Measurements from ENCODE around the gene ACSL5.

- TF ChIP-seq CTCF (conservative IDR thresholded peaks at IDR 0.05; ENCODE audit: low read depth in 2 of 2): no peak
- TF ChIP-seq EZH2 (IDR thresholded peaks at IDR 0.05; ENCODE audit: low read depth, unreplicated experiment): no peak
- no peak for TF ChIP-seq ZNF114 (CRISPR knock-in tag; IDR thresholded peaks at IDR 0.05)
- TF ChIP-seq ETS1 (IDR thresholded peaks at IDR 0.05): no peak
- TF ChIP-seq, protein P1, sequence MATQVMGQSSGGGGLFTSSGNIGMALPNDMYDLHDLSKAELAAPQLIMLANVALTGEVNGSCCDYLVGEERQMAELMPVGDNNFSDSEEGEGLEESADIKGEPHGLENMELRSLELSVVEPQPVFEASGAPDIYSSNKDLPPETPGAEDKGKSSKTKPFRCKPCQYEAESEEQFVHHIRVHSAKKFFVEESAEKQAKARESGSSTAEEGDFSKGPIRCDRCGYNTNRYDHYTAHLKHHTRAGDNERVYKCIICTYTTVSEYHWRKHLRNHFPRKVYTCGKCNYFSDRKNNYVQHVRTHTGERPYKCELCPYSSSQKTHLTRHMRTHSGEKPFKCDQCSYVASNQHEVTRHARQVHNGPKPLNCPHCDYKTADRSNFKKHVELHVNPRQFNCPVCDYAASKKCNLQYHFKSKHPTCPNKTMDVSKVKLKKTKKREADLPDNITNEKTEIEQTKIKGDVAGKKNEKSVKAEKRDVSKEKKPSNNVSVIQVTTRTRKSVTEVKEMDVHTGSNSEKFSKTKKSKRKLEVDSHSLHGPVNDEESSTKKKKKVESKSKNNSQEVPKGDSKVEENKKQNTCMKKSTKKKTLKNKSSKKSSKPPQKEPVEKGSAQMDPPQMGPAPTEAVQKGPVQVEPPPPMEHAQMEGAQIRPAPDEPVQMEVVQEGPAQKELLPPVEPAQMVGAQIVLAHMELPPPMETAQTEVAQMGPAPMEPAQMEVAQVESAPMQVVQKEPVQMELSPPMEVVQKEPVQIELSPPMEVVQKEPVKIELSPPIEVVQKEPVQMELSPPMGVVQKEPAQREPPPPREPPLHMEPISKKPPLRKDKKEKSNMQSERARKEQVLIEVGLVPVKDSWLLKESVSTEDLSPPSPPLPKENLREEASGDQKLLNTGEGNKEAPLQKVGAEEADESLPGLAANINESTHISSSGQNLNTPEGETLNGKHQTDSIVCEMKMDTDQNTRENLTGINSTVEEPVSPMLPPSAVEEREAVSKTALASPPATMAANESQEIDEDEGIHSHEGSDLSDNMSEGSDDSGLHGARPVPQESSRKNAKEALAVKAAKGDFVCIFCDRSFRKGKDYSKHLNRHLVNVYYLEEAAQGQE (IDR thresholded peaks at IDR 0.05; ENCODE audit: unreplicated experiment): no peak
- TF ChIP-seq POLR2AphosphoS5 (IDR thresholded peaks at IDR 0.05; ENCODE audit: low read depth): no peak
- TF ChIP-seq EZH2phosphoT487 (IDR thresholded peaks at IDR 0.05; ENCODE audit: unreplicated experiment): no peak
- no peak for TF ChIP-seq CREB1 (CRISPR knock-in tag; IDR thresholded peaks at IDR 0.05; ENCODE audit: low read depth)
Measured at GRCh38 chr10:112429147-112429546, 55.2 kb downstream of the ACSL5 start.

Measured in GM23338 (cell line).